GM18511 (cell line): Measurements from ENCODE around the gene CNR2.
"Not testable (repeated sequence)": the region's sequence is repeated elsewhere in the genome, so short reads cannot be mapped to it uniquely, and the experiment has no call there.

Experiments used
- ATAC-seq: cut with Tn5 transposase; IDR thresholded peaks from one replicate; pipeline ENCODE4 v1.9.1; 2021; ENCODE audit warnings: mild to moderate bottlenecking, moderate library complexity; ENCODE audit not compliant: unreplicated experiment

Gene CNR2

GRCh38 chr1:23837908-23838307 lies 75.3 kb downstream of the CNR2 start:
- no peak for ATAC-seq

GRCh38 chr1:23836037-23836436 lies 77.1 kb downstream of the CNR2 start:
- ATAC-seq, result no peak

- not testable (repeated sequence) for ATAC-seq
Measured at GRCh38 chr1:23834156-23834555, 79.0 kb downstream of the CNR2 start.

GRCh38 chr1:23827717-23828116 lies 85.4 kb downstream of the CNR2 start:
- ATAC-seq, result no peak

- ATAC-seq, result not testable (repeated sequence)
Measured at GRCh38 chr1:23826590-23826989, 86.6 kb downstream of the CNR2 start.

- peak; percentile 75 for ATAC-seq
Measured at GRCh38 chr1:23825762-23826522, 87.2 kb downstream of the CNR2 start.

- peak; percentile 85 for ATAC-seq
Measured at GRCh38 chr1:23825076-23825761, 87.9 kb downstream of the CNR2 start, which contains the start of gene HMGCL. Gene HMGCL, minus strand, starts transcription at chr1:23825429. Its CDS starts 14 bp downstream, at chr1:23825415.

GRCh38 chr1:23824711-23825075 lies 88.5 kb downstream of the CNR2 start:
- no peak for ATAC-seq

- no peak for ATAC-seq
Measured at GRCh38 chr1:23823767-23824166, 89.4 kb downstream of the CNR2 start.
